ENCODE results near the gene PRIM2. TPM values are rescaled to one million over a fixed set of nuclear protein-coding genes. Genes with fewer than 3 reads are reported as not detected.
"Not testable (repeated sequence)": the region's sequence is repeated elsewhere in the genome, so short reads cannot be mapped to it uniquely, and the experiment has no call there.

PRIM2 gene
- total RNA-seq, 1 experiment from 2014 or later = 24.7 TPM

GRCh38 chr6:57572844-57573243 is 255.4 kb downstream of the PRIM2 start:
- BruUV-seq (replicated peaks); CTCF ChIA-PET; H3K36me3 Mint-ChIP-seq (ENCODE audit: insufficient read depth, unreplicated experiment); H3K4me3 ChIP-seq (ENCODE audit: low read depth, low read length); H3K27me3 Mint-ChIP-seq (ENCODE audit: insufficient read depth, unreplicated experiment); H3K4me1 ChIP-seq; intact Hi-C loops (cut with micrococcal nuclease; ENCODE audit: unreplicated experiment); H3K4me3 Mint-ChIP-seq (ENCODE audit: unreplicated experiment); H3K36me3 ChIP-seq (ENCODE audit: control insufficient read depth, insufficient read depth, low read length); H3K9me3 ChIP-seq; POLR2A ChIA-PET; H3K4me1 Mint-ChIP-seq (ENCODE audit: low read depth, unreplicated experiment); H3K27ac Mint-ChIP-seq (ENCODE audit: unreplicated experiment); DNase-seq; H3K27me3 ChIP-seq (replicated peaks; ENCODE audit: control insufficient read depth, insufficient read depth, low read length); H3K9me3 Mint-ChIP-seq (ENCODE audit: unreplicated experiment): not testable (repeated sequence)

GRCh38 chr6:57577023-57577422 is 259.6 kb downstream of the PRIM2 start:
- POLR2A ChIA-PET = not testable (repeated sequence)

DNA sequence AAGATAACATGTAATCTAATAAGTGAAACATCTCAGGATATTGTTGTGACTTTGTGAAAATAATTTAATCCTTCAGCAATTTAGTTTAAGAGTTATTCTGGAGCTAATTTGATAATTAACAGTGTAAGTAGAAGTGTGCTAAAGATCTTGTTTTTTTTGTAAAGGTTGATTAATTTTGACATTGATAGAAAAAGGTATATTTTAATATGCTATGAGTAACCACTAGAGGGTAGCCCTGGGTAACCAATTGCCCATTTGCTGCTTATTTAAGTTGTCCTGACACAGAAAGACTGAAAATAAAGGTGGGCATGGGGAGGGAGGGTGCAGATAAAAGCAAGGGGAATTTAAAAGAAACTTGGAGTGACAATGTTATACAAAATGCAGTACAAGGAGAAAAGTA is 262.1 kb downstream of the PRIM2 start:
- DNase-seq = peak in 1 of 2 experiments; percentile 2
- H3K4me1 Mint-ChIP-seq (ENCODE audit: low read depth, unreplicated experiment) = peaks cover 11% of the 10 kb centered on the region
- CTCF ChIA-PET; H3K9me3 ChIP-seq; H3K36me3 ChIP-seq (ENCODE audit: control insufficient read depth, insufficient read depth, low read length); H3K27me3 Mint-ChIP-seq (ENCODE audit: insufficient read depth, unreplicated experiment); H3K27ac Mint-ChIP-seq (ENCODE audit: unreplicated experiment); H3K4me3 ChIP-seq (ENCODE audit: low read depth, low read length); H3K4me1 ChIP-seq; H3K4me3 Mint-ChIP-seq (ENCODE audit: unreplicated experiment); H3K9me3 Mint-ChIP-seq (ENCODE audit: unreplicated experiment); POLR2A ChIA-PET; intact Hi-C loops (cut with micrococcal nuclease; ENCODE audit: unreplicated experiment); H3K27me3 ChIP-seq (replicated peaks; ENCODE audit: control insufficient read depth, insufficient read depth, low read length); H3K36me3 Mint-ChIP-seq (ENCODE audit: insufficient read depth, unreplicated experiment); BruUV-seq (replicated peaks): not testable (repeated sequence)
- TF ChIP-seq, protein P1, sequence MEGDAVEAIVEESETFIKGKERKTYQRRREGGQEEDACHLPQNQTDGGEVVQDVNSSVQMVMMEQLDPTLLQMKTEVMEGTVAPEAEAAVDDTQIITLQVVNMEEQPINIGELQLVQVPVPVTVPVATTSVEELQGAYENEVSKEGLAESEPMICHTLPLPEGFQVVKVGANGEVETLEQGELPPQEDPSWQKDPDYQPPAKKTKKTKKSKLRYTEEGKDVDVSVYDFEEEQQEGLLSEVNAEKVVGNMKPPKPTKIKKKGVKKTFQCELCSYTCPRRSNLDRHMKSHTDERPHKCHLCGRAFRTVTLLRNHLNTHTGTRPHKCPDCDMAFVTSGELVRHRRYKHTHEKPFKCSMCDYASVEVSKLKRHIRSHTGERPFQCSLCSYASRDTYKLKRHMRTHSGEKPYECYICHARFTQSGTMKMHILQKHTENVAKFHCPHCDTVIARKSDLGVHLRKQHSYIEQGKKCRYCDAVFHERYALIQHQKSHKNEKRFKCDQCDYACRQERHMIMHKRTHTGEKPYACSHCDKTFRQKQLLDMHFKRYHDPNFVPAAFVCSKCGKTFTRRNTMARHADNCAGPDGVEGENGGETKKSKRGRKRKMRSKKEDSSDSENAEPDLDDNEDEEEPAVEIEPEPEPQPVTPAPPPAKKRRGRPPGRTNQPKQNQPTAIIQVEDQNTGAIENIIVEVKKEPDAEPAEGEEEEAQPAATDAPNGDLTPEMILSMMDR (IDR thresholded peaks at IDR 0.05; ENCODE audit: insufficient read depth in 1 of 2, low read depth in 1 of 2, low read length in 1 of 2, severe bottlenecking in 1 of 2, unreplicated experiment in 1 of 2) = peak; percentile 14 to 21

More at GRCh38 chr6:57577023-57577422, 259.6 kb downstream of the PRIM2 start:
- H3K27me3 ChIP-seq (replicated peaks; ENCODE audit: control insufficient read depth, insufficient read depth, low read length); H3K4me1 ChIP-seq; H3K9me3 Mint-ChIP-seq (ENCODE audit: unreplicated experiment); H3K4me3 Mint-ChIP-seq (ENCODE audit: unreplicated experiment); H3K36me3 ChIP-seq (ENCODE audit: control insufficient read depth, insufficient read depth, low read length); H3K27ac Mint-ChIP-seq (ENCODE audit: unreplicated experiment); H3K4me3 ChIP-seq (ENCODE audit: low read depth, low read length); DNase-seq; intact Hi-C loops (cut with micrococcal nuclease; ENCODE audit: unreplicated experiment); H3K36me3 Mint-ChIP-seq (ENCODE audit: insufficient read depth, unreplicated experiment); BruUV-seq (replicated peaks); H3K9me3 ChIP-seq; CTCF ChIA-PET; H3K27me3 Mint-ChIP-seq (ENCODE audit: insufficient read depth, unreplicated experiment): not testable (repeated sequence)
- peaks cover 11% of the 10 kb centered on the region for H3K4me1 Mint-ChIP-seq (ENCODE audit: low read depth, unreplicated experiment)

- POLR2A ChIA-PET; H3K9me3 Mint-ChIP-seq (ENCODE audit: unreplicated experiment); H3K27ac Mint-ChIP-seq (ENCODE audit: unreplicated experiment); BruUV-seq (replicated peaks); H3K4me1 ChIP-seq; H3K27me3 ChIP-seq (replicated peaks; ENCODE audit: control insufficient read depth, insufficient read depth, low read length); H3K27me3 Mint-ChIP-seq (ENCODE audit: insufficient read depth, unreplicated experiment); H3K9me3 ChIP-seq; H3K4me3 ChIP-seq (ENCODE audit: low read depth, low read length); CTCF ChIA-PET; DNase-seq; intact Hi-C loops (cut with micrococcal nuclease; ENCODE audit: unreplicated experiment); H3K36me3 Mint-ChIP-seq (ENCODE audit: insufficient read depth, unreplicated experiment); H3K4me3 Mint-ChIP-seq (ENCODE audit: unreplicated experiment); H3K36me3 ChIP-seq (ENCODE audit: control insufficient read depth, insufficient read depth, low read length): not testable (repeated sequence)
- peaks cover 11% of the 10 kb centered on the region for H3K4me1 Mint-ChIP-seq (ENCODE audit: low read depth, unreplicated experiment)
Observed at GRCh38 chr6:57581586-57581985, 264.2 kb downstream of the PRIM2 start.

GRCh38 chr6:57601105-57601504 is 283.7 kb downstream of the PRIM2 start:
- DNase-seq; intact Hi-C loops (cut with micrococcal nuclease; ENCODE audit: unreplicated experiment); H3K4me1 Mint-ChIP-seq (ENCODE audit: low read depth, unreplicated experiment); H3K27me3 ChIP-seq (replicated peaks; ENCODE audit: control insufficient read depth, insufficient read depth, low read length); CTCF ChIA-PET; H3K27me3 Mint-ChIP-seq (ENCODE audit: insufficient read depth, unreplicated experiment); H3K27ac Mint-ChIP-seq (ENCODE audit: unreplicated experiment); BruUV-seq (replicated peaks); POLR2A ChIA-PET; H3K36me3 Mint-ChIP-seq (ENCODE audit: insufficient read depth, unreplicated experiment); H3K9me3 Mint-ChIP-seq (ENCODE audit: unreplicated experiment); H3K36me3 ChIP-seq (ENCODE audit: control insufficient read depth, insufficient read depth, low read length); H3K4me1 ChIP-seq; H3K4me3 Mint-ChIP-seq (ENCODE audit: unreplicated experiment); H3K9me3 ChIP-seq; H3K4me3 ChIP-seq (ENCODE audit: low read depth, low read length): not testable (repeated sequence)

GRCh38 chr6:57605303-57605702 is 287.9 kb downstream of the PRIM2 start:
- CTCF ChIA-PET; H3K4me1 ChIP-seq; H3K27me3 Mint-ChIP-seq (ENCODE audit: insufficient read depth, unreplicated experiment); H3K36me3 ChIP-seq (ENCODE audit: control insufficient read depth, insufficient read depth, low read length); POLR2A ChIA-PET; intact Hi-C loops (cut with micrococcal nuclease; ENCODE audit: unreplicated experiment); DNase-seq; H3K9me3 ChIP-seq; H3K4me3 Mint-ChIP-seq (ENCODE audit: unreplicated experiment); H3K9me3 Mint-ChIP-seq (ENCODE audit: unreplicated experiment); H3K4me3 ChIP-seq (ENCODE audit: low read depth, low read length); H3K4me1 Mint-ChIP-seq (ENCODE audit: low read depth, unreplicated experiment); BruUV-seq (replicated peaks); H3K27ac Mint-ChIP-seq (ENCODE audit: unreplicated experiment); H3K27me3 ChIP-seq (replicated peaks; ENCODE audit: control insufficient read depth, insufficient read depth, low read length): not testable (repeated sequence)
- H3K36me3 Mint-ChIP-seq (ENCODE audit: insufficient read depth, unreplicated experiment) = peaks cover 13% of the 10 kb centered on the region

DNA sequence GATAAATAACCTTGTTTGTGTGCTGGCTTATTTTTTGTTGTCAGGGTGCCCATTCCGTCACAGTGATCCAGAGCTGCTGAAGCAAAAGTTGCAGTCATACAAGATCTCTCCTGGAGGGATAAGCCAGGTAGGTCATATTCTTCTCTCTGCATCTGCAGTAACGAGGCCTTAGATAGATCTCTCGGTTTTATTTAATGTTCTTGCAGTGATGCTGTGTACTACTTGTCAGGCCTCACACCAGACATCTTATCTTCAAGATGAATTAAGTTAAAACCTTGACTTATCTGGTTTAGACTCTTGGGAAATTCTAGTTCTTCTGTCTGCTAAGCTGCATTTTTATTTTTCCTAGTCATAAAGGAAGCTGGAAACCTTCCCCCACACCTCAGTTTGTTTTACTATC is 288.9 kb downstream of the PRIM2 start:
- H3K4me1 ChIP-seq; CTCF ChIA-PET; H3K36me3 ChIP-seq (ENCODE audit: control insufficient read depth, insufficient read depth, low read length); POLR2A ChIA-PET; H3K9me3 Mint-ChIP-seq (ENCODE audit: unreplicated experiment); H3K27ac Mint-ChIP-seq (ENCODE audit: unreplicated experiment); H3K4me3 Mint-ChIP-seq (ENCODE audit: unreplicated experiment); H3K4me1 Mint-ChIP-seq (ENCODE audit: low read depth, unreplicated experiment); H3K27me3 Mint-ChIP-seq (ENCODE audit: insufficient read depth, unreplicated experiment); H3K27me3 ChIP-seq (replicated peaks; ENCODE audit: control insufficient read depth, insufficient read depth, low read length); H3K9me3 ChIP-seq; DNase-seq; BruUV-seq (replicated peaks); intact Hi-C loops (cut with micrococcal nuclease; ENCODE audit: unreplicated experiment); H3K4me3 ChIP-seq (ENCODE audit: low read depth, low read length): not testable (repeated sequence)
- peaks cover 13% of the 10 kb centered on the region for H3K36me3 Mint-ChIP-seq (ENCODE audit: insufficient read depth, unreplicated experiment)

Data from Caco-2 (cell line).